Neuronal stem cell (in vitro differentiated cells): ENCODE results near the gene TMEM45B.

Source experiments
- DNase-seq: peaks from one replicate; pipeline ENCODE4 v3.0.0-alpha.2; 2013; ENCODE audit warnings: low spot score
- H2AFZ ChIP-seq: one replicate; pipeline ENCODE4 v1.6.1; 2013; ENCODE audit warnings: mild to moderate bottlenecking, low read length, inconsistent platforms
- H2AK5ac ChIP-seq: 2 replicates; pipeline ENCODE4 v1.6.1; 2013; ENCODE audit warnings: low read depth, mild to moderate bottlenecking, inconsistent platforms, low read length, moderate library complexity, mixed read lengths
- H2BK120ac ChIP-seq: 2 replicates; pipeline ENCODE4 v1.6.1; 2013; ENCODE audit warnings: low read depth, mild to moderate bottlenecking, inconsistent platforms, low read length, moderate library complexity, mixed read lengths
- H2BK12ac ChIP-seq: one replicate; pipeline ENCODE4 v1.6.1; 2013; ENCODE audit warnings: low read length, inconsistent platforms
- H2BK15ac ChIP-seq: 2 replicates; pipeline ENCODE4 v1.6.1; 2013; ENCODE audit warnings: mild to moderate bottlenecking, low read length, inconsistent platforms, mixed read lengths
- H2BK5ac ChIP-seq: one replicate; pipeline ENCODE4 v1.6.1; 2013; ENCODE audit warnings: inconsistent platforms, mild to moderate bottlenecking, low read length, moderate library complexity
- H3K14ac ChIP-seq: one replicate; pipeline ENCODE4 v1.6.1; 2013; ENCODE audit warnings: low read length, inconsistent platforms
- H3K18ac ChIP-seq: 2 replicates; pipeline ENCODE4 v1.6.1; 2013; ENCODE audit warnings: low read length, inconsistent platforms
- H3K23ac ChIP-seq: 2 replicates; pipeline ENCODE4 v1.6.1; 2013; ENCODE audit warnings: low read depth, mild to moderate bottlenecking, mixed read lengths, low read length, inconsistent platforms; ENCODE audit not compliant: poor library complexity
- H3K27ac ChIP-seq: replicated peaks from 3 replicates; pipeline ENCODE4 v1.5.1; 2013; ENCODE audit warnings: low read length, inconsistent platforms
- H3K27me3 ChIP-seq, 3 experiments: 2 replicates each; pipeline ENCODE4 v1.6.1; 2013; ENCODE audit warnings: low read length in 3 of 3, mild to moderate bottlenecking in 2 of 3, inconsistent platforms in 1 of 3, low read depth in 1 of 3, mixed read lengths in 1 of 3, moderate library complexity in 1 of 3; ENCODE audit not compliant: control insufficient read depth in 3 of 3, insufficient read depth in 3 of 3
- H3K36me3 ChIP-seq, 2 donors: replicated peaks in 1 of 2; 2 replicates each; pipeline ENCODE4 v1.6.1; 2013; ENCODE audit warnings: low read length in 2 of 2; ENCODE audit not compliant: control insufficient read depth in 2 of 2, insufficient read depth in 2 of 2
- H3K4ac ChIP-seq: 2 replicates; pipeline ENCODE4 v1.6.1; 2013; ENCODE audit warnings: inconsistent platforms, mild to moderate bottlenecking, low read length, moderate library complexity
- H3K4me1 ChIP-seq, 2 donors: 1 replicate in 1 of 2; 2 replicates in 1 of 2; pipeline ENCODE4 v1.6.1; 2013; ENCODE audit warnings: low read length in 2 of 2, low read depth in 1 of 2; ENCODE audit not compliant: control insufficient read depth in 2 of 2, insufficient read depth in 1 of 2
- H3K4me2 ChIP-seq: one replicate; pipeline ENCODE4 v1.6.1; 2013; ENCODE audit warnings: mild to moderate bottlenecking, low read length, inconsistent platforms; ENCODE audit not compliant: insufficient read depth, poor library complexity, severe bottlenecking
- H3K4me3 ChIP-seq, 2 donors: 2 replicates each; pipeline ENCODE4 v1.5.1; 2013; ENCODE audit warnings: low read length in 2 of 2, mild to moderate bottlenecking in 2 of 2, inconsistent platforms in 1 of 2, moderate library complexity in 1 of 2
- H3K79me1 ChIP-seq: one replicate; pipeline ENCODE4 v1.6.1; 2013; ENCODE audit warnings: low read depth, mild to moderate bottlenecking, inconsistent platforms, low read length, moderate library complexity
- H3K9ac ChIP-seq: one replicate; pipeline ENCODE4 v1.6.1; 2013; ENCODE audit warnings: mild to moderate bottlenecking, low read depth, low read length, inconsistent platforms; ENCODE audit not compliant: poor library complexity
- H3K9me3 ChIP-seq, 2 donors: replicated peaks in 1 of 2; 2 replicates each; pipeline versions ENCODE3 to v1.6.1; 2013; ENCODE audit warnings: low read length in 2 of 2, mild to moderate bottlenecking in 2 of 2, inconsistent platforms in 1 of 2, low read depth in 1 of 2, mixed read lengths in 1 of 2, moderate library complexity in 1 of 2; ENCODE audit not compliant: control insufficient read depth in 2 of 2, insufficient read depth in 1 of 2
- H4K8ac ChIP-seq: one replicate; pipeline ENCODE4 v1.6.1; 2013; ENCODE audit warnings: low read depth, mild to moderate bottlenecking, inconsistent platforms, low read length, moderate library complexity
- H4K91ac ChIP-seq: one replicate; pipeline ENCODE4 v1.6.1; 2013; ENCODE audit warnings: low read length, low read depth, mild to moderate bottlenecking, inconsistent platforms; ENCODE audit not compliant: poor library complexity
- WGBS, 2 donors: extraction: QIAGEN DNeasy Blood & Tissue Kit; methylation state at CpG; one replicate each; pipeline ENCODE4 v1.1.7; 2013; ENCODE audit warnings: missing lambda C conversion rate in 2 of 2, mixed read lengths in 1 of 2; ENCODE audit not compliant: insufficient read length in 2 of 2, insufficient replicate concordance in 1 of 2; ENCODE audit errors: extremely low coverage in 2 of 2; 5-methylcytosine and 5-hydroxymethylcytosine counted together

Gene TMEM45B

DNA sequence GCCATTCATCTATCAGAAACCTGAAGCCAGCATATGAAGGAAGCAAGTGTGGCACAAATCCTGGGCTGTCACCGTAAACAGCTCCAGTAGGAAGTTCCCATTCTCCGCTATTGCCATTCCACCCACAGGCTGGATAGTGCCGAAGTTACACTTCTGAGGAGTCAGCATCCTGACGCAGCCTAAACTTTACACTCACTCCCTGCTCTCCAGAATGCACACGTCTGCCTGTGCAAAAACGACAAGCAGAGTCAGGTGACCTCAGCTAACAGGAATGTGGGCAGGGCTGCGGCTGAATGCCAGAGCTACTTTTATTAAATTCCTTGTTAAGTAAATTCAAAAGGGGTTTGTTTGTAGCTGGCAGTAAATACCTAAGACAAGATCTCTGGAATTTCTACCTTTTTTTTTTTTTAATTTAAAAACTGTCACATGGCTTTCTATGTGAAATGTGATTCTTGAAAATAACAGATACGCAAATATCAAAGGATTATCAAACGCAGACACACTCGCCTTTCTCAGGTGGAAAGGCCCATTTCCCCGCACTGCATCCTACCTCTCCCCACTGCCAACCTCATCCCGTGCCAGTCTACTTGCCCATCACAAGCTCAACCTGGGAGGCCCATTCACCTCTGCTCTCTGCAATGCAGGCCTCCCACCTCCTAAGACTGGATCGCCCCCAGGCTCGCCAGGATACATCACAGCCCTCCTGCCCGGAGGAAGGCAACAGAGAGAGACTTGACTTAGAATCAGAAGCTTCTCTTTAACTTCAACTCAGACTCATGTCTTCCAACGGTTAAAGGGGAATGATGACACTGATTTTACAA is 46.3 kb downstream of the TMEM45B start:
- no CpG with 5 or more reads among the region's 16 CpGs for WGBS, 2 donors
- H3K9ac ChIP-seq, result no peak overlapping the region
- H3K27me3 ChIP-seq, result no peaks in the 10 kb centered on the region
- H3K18ac ChIP-seq, result peak overlapping the region; percentile 53
- no peak overlapping the region for H2BK120ac ChIP-seq
- no peak overlapping the region for H3K4me3 ChIP-seq
- peak; percentile 66 for DNase-seq
- H3K14ac ChIP-seq, result no peak overlapping the region
- peak overlapping the region; percentile 71 for H3K27ac ChIP-seq
- peaks cover 32 to 70% of the 10 kb centered on the region in 2 donors for H3K36me3 ChIP-seq
- no peaks in the 10 kb centered on the region for H3K79me1 ChIP-seq
- H2BK5ac ChIP-seq, result peak overlapping the region; percentile 21
- H2BK12ac ChIP-seq, result no peak overlapping the region
- no peak overlapping the region for H4K91ac ChIP-seq
- no peak overlapping the region for H2AFZ ChIP-seq
- H3K9me3 ChIP-seq, result peaks cover 0 to 2% of the 10 kb centered on the region in 2 donors
- no peak overlapping the region for H3K4ac ChIP-seq
- H4K8ac ChIP-seq, result no peak overlapping the region
- H2AK5ac ChIP-seq, result no peak overlapping the region
- no peak overlapping the region for H3K4me2 ChIP-seq
- peaks cover 9 to 21% of the 10 kb centered on the region in 2 donors for H3K4me1 ChIP-seq
- no peak overlapping the region for H3K23ac ChIP-seq
- no peak overlapping the region for H2BK15ac ChIP-seq

DNA sequence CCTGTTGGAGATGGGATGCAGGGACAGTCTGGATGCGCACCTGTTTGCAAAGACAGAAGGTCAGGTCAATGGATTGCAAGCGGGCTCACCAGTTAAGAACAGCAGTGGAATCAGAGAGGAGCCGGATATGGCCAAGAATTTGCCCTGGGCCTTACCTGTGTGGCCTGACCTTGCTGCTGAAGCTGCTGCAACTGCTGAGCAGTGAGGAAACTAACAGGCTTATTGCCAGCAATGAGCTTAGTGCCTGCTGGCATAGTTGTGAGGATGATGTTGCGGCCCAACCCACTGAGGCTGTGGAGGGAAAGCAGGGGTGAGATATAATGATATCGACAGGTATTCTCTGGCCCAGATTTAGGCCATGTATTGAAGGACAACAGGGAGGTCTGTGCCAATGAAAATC is 49.2 kb downstream of the TMEM45B start:
- Histone ChIP-seq H3K4me1 (peaks cover 9 to 19% of the 10 kb centered on the region in 2 donors), H2BK15ac (no peak overlapping the region), H3K36me3 (peaks cover 40 to 96% of the 10 kb centered on the region in 2 donors), H3K4me2 (no peak overlapping the region), H4K8ac (no peak overlapping the region), H2BK120ac (no peak overlapping the region), H3K27me3 (no peaks in the 10 kb centered on the region), H3K23ac (no peak overlapping the region), H3K4ac (no peak overlapping the region), H2BK5ac (no peak overlapping the region), H3K9ac (no peak overlapping the region), H3K4me3 (peak overlapping the region in 1 of 2 donors; percentile 19), H4K91ac (no peak overlapping the region), H2BK12ac (no peak overlapping the region), H3K79me1 (no peaks in the 10 kb centered on the region), H2AK5ac (no peak overlapping the region), H3K9me3 (peaks cover 0 to 2% of the 10 kb centered on the region in 2 donors), H3K27ac (no peak overlapping the region), H2AFZ (no peak overlapping the region), H3K18ac (no peak overlapping the region), H3K14ac (no peak overlapping the region)
- no peak for DNase-seq
- no CpG with 5 or more reads among the region's 5 CpGs for WGBS, 2 donors

DNA sequence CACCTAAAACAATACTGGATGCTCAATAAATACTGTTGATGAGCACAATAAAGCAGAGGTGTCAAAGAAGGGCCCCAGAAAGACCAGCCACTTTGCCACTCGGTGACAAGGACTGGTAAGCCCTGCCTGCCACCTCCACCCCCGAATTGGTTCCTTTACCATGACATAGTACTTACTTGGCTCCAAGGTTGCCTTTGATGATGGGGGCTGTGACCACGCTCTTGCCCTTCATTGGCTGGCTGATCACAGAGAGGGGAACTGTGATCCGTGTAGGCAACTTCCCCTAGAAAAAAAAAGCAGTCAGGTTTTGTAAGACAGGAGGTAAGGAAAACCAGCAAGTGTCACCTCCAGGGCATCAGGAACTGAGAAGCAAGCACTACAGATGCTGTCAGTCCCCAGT is 50.1 kb downstream of the TMEM45B start:
- no peak overlapping the region for H3K23ac ChIP-seq
- WGBS, 2 donors, result no CpG with 5 or more reads among the region's 4 CpGs
- H2BK12ac ChIP-seq, result no peak overlapping the region
- peaks cover 44 to 97% of the 10 kb centered on the region in 2 donors for H3K36me3 ChIP-seq
- H3K4me2 ChIP-seq, result no peak overlapping the region
- no peak overlapping the region for H2AK5ac ChIP-seq
- no peaks in the 10 kb centered on the region for H3K27me3 ChIP-seq
- H3K79me1 ChIP-seq, result no peaks in the 10 kb centered on the region
- no peak overlapping the region for H2BK120ac ChIP-seq
- no peak overlapping the region for H2BK15ac ChIP-seq
- no peak overlapping the region for H3K9ac ChIP-seq
- H3K4ac ChIP-seq, result no peak overlapping the region
- H2BK5ac ChIP-seq, result no peak overlapping the region
- H2AFZ ChIP-seq, result no peak overlapping the region
- H3K4me1 ChIP-seq, result peaks cover 9 to 19% of the 10 kb centered on the region in 2 donors
- H4K8ac ChIP-seq, result no peak overlapping the region
- no peak overlapping the region for H3K27ac ChIP-seq
- H3K9me3 ChIP-seq, result peaks cover 0 to 2% of the 10 kb centered on the region in 2 donors
- no peak overlapping the region for H3K4me3 ChIP-seq
- DNase-seq, result no peak
- H3K14ac ChIP-seq, result no peak overlapping the region
- H3K18ac ChIP-seq, result no peak overlapping the region
- H4K91ac ChIP-seq, result no peak overlapping the region

DNA sequence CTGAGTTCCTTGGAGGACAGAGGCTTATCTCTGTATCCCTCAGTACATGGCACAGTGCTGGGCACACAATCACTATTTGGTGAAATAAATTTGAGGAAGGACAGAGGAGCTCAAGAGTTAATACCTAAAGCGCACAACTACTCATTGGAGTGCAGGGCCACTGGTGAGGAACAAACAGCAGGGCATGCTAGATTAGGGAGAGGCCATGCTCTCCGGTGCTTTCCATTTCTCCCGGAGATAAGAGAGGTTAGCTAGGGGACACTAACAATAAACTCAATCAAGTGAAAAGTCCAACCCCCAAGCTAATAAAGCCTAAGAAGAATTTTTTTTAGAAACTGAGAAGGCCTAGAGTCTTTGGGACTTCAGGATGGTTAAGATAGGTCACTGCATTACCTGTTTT is 50.7 kb downstream of the TMEM45B start:
- Histone ChIP-seq H3K9me3 (peaks cover 0 to 2% of the 10 kb centered on the region in 2 donors), H3K14ac (no peak overlapping the region), H2AFZ (no peak overlapping the region), H3K4me2 (peak overlapping the region; percentile 36), H4K8ac (no peak overlapping the region), H3K79me1 (no peaks in the 10 kb centered on the region), H3K27ac (peak overlapping the region; percentile 8), H3K9ac (no peak overlapping the region), H3K18ac (no peak overlapping the region), H3K4me1 (peaks cover 9 to 19% of the 10 kb centered on the region in 2 donors), H2BK5ac (no peak overlapping the region), H3K36me3 (peaks cover 48 to 97% of the 10 kb centered on the region in 2 donors), H3K4me3 (no peak overlapping the region), H2AK5ac (no peak overlapping the region), H3K4ac (no peak overlapping the region), H3K23ac (no peak overlapping the region), H3K27me3 (no peaks in the 10 kb centered on the region), H4K91ac (no peak overlapping the region), H2BK12ac (no peak overlapping the region), H2BK120ac (no peak overlapping the region), H2BK15ac (no peak overlapping the region)
- WGBS, 2 donors, result no CpG with 5 or more reads among the region's 3 CpGs
- DNase-seq, result no peak
